Trophoblast cell (in vitro differentiated cells and primary cell): Measurements from ENCODE around the gene LAMA2.

Experiments used
- DNase-seq, 2 donors: peaks; one replicate each; pipeline ENCODE4 v3.0.0-alpha.2; 2016
- H2AFZ ChIP-seq: 2 replicates; pipeline ENCODE4 v1.6.1; 2013; ENCODE audit warnings: low read length, moderate library complexity, mild to moderate bottlenecking; ENCODE audit not compliant: insufficient read depth, poor library complexity
- H2AK5ac ChIP-seq: 2 replicates; pipeline ENCODE4 v1.6.1; 2013; ENCODE audit warnings: mild to moderate bottlenecking, low read length
- H2BK120ac ChIP-seq: 2 replicates; pipeline ENCODE4 v1.6.1; 2013; ENCODE audit warnings: low read length, mild to moderate bottlenecking, moderate library complexity; ENCODE audit not compliant: insufficient read depth, poor library complexity
- H2BK12ac ChIP-seq: 2 replicates; pipeline ENCODE4 v1.6.1; 2013; ENCODE audit warnings: mild to moderate bottlenecking, low read length, moderate library complexity
- H2BK5ac ChIP-seq: 2 replicates; pipeline ENCODE4 v1.6.1; 2013; ENCODE audit warnings: low read length, low read depth, moderate library complexity, mild to moderate bottlenecking; ENCODE audit not compliant: poor library complexity
- H3K14ac ChIP-seq: 2 replicates; pipeline ENCODE4 v1.6.1; 2013; ENCODE audit warnings: mild to moderate bottlenecking, low read length
- H3K18ac ChIP-seq: 2 replicates; pipeline ENCODE4 v1.6.1; 2013; ENCODE audit warnings: mild to moderate bottlenecking, low read length
- H3K23ac ChIP-seq: 2 replicates; pipeline ENCODE4 v1.6.1; 2013; ENCODE audit warnings: low read length
- H3K27ac ChIP-seq: 2 replicates; pipeline ENCODE4 v1.5.1; 2013; ENCODE audit warnings: low read depth, mild to moderate bottlenecking, inconsistent platforms, low read length, moderate library complexity
- H3K27me3 ChIP-seq: 2 replicates; pipeline ENCODE4 v1.6.1; 2013; ENCODE audit warnings: inconsistent platforms, mild to moderate bottlenecking, low read length, moderate library complexity; ENCODE audit not compliant: insufficient read depth
- H3K36me3 ChIP-seq, 2 experiments: 1 replicate in 1 of 2; 2 replicates in 1 of 2; pipeline ENCODE4 v1.6.1; 2013; ENCODE audit warnings: low read length in 2 of 2, mild to moderate bottlenecking in 2 of 2, moderate library complexity in 1 of 2; ENCODE audit not compliant: insufficient read depth in 2 of 2, control insufficient read depth in 1 of 2
- H3K4ac ChIP-seq: 2 replicates; pipeline ENCODE4 v1.6.1; 2013; ENCODE audit warnings: low read depth, mild to moderate bottlenecking, low read length, moderate library complexity
- H3K4me1 ChIP-seq, 2 experiments: 1 replicate in 1 of 2; 2 replicates in 1 of 2; pipeline ENCODE4 v1.6.1; 2013; ENCODE audit warnings: low read length in 2 of 2, mild to moderate bottlenecking in 2 of 2, moderate library complexity in 1 of 2; ENCODE audit not compliant: insufficient read depth in 2 of 2, control insufficient read depth in 1 of 2
- H3K4me2 ChIP-seq: 2 replicates; pipeline ENCODE4 v1.6.1; 2013; ENCODE audit warnings: inconsistent platforms, mild to moderate bottlenecking, low read length, moderate library complexity
- H3K4me3 ChIP-seq: 2 replicates; pipeline ENCODE4 v1.5.1; 2013; ENCODE audit warnings: mild to moderate bottlenecking, low read depth, low read length, inconsistent platforms
- H3K79me1 ChIP-seq: one replicate; pipeline ENCODE4 v1.6.1; 2013; ENCODE audit warnings: low read length
- H3K79me2 ChIP-seq: 2 replicates; pipeline ENCODE4 v1.6.1; 2013; ENCODE audit warnings: low read length, mild to moderate bottlenecking; ENCODE audit not compliant: control insufficient read depth, insufficient read depth, poor library complexity
- H3K9ac ChIP-seq: 2 replicates; pipeline ENCODE4 v1.6.1; 2013; ENCODE audit warnings: mild to moderate bottlenecking, low read length
- H3K9me3 ChIP-seq: 2 replicates; pipeline ENCODE4 v1.6.1; 2013; ENCODE audit warnings: low read depth, mild to moderate bottlenecking, control low read depth, inconsistent platforms, low read length; ENCODE audit not compliant: insufficient read depth
- H4K12ac ChIP-seq: 2 replicates; pipeline ENCODE4 v1.6.1; 2013; ENCODE audit warnings: low read depth, mild to moderate bottlenecking, low read length, moderate library complexity
- H4K8ac ChIP-seq: 2 replicates; pipeline ENCODE4 v1.6.1; 2013; ENCODE audit warnings: low read depth, mild to moderate bottlenecking, low read length, moderate library complexity
- H4K91ac ChIP-seq: one replicate; pipeline ENCODE4 v1.6.1; 2013; ENCODE audit warnings: low read depth, mild to moderate bottlenecking, low read length, moderate library complexity
- WGBS: extraction: QIAGEN DNeasy Blood & Tissue Kit; methylation state at CpG from one replicate; pipeline ENCODE4 v1.1.7; 2013; ENCODE audit warnings: missing lambda C conversion rate; ENCODE audit not compliant: insufficient read length, insufficient coverage; ENCODE audit errors: extremely low coverage; 5-methylcytosine and 5-hydroxymethylcytosine counted together

LAMA2 gene

DNA sequence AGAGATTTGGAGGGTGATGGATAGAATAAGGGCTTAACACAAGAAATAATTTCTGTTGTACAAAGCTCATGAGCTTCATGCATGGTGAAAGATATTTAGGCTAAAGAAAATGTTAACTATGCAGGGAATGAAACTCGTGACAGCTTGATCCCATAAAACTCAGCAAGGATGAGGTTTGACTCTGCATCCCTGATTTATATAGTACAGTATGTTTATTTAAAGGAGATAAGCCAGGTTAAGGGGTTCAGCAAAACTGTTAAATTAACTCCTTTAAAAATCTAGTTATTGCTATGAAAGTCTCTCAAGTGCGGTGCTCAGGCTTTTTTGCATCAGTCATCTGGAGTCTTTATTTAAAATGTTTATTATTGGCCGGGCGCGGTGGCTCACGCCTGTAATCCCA is 326.4 kb downstream of the LAMA2 start:
- H4K8ac ChIP-seq = no peak overlapping the region
- H3K9ac ChIP-seq = no peak overlapping the region
- no peaks in the 10 kb centered on the region for H3K79me1 ChIP-seq
- H3K4ac ChIP-seq = no peak overlapping the region
- no peak overlapping the region for H2BK5ac ChIP-seq
- DNase-seq = no peak
- H2AFZ ChIP-seq = no peak overlapping the region
- H3K4me1 ChIP-seq = no peaks in the 10 kb centered on the region
- H3K79me2 ChIP-seq = no peaks in the 10 kb centered on the region
- H4K12ac ChIP-seq = no peak overlapping the region
- H3K18ac ChIP-seq = no peak overlapping the region
- no peak overlapping the region for H2BK12ac ChIP-seq
- H3K4me3 ChIP-seq = no peak overlapping the region
- no peak overlapping the region for H3K4me2 ChIP-seq
- no peaks in the 10 kb centered on the region for H3K36me3 ChIP-seq
- H2BK120ac ChIP-seq = no peak overlapping the region
- no peak overlapping the region for H3K23ac ChIP-seq
- no peak overlapping the region for H3K14ac ChIP-seq
- no peak overlapping the region for H4K91ac ChIP-seq
- H3K9me3 ChIP-seq = no peaks in the 10 kb centered on the region
- no peaks in the 10 kb centered on the region for H3K27me3 ChIP-seq
- WGBS = no CpG with 5 or more reads among the region's 6 CpGs
- H2AK5ac ChIP-seq = no peak overlapping the region
- H3K27ac ChIP-seq = no peak overlapping the region

- no peak overlapping the region for H2BK5ac ChIP-seq
- no peak overlapping the region for H3K18ac ChIP-seq
- no peak overlapping the region for H4K12ac ChIP-seq
- WGBS = no CpG with 5 or more reads among the region's 4 CpGs
- no peaks in the 10 kb centered on the region for H3K4me1 ChIP-seq
- H3K9me3 ChIP-seq = no peaks in the 10 kb centered on the region
- DNase-seq = no peak
- H2BK120ac ChIP-seq = no peak overlapping the region
- H4K8ac ChIP-seq = no peak overlapping the region
- H3K79me1 ChIP-seq = no peaks in the 10 kb centered on the region
- H2AK5ac ChIP-seq = no peak overlapping the region
- H3K27me3 ChIP-seq = no peaks in the 10 kb centered on the region
- no peak overlapping the region for H3K9ac ChIP-seq
- no peaks in the 10 kb centered on the region for H3K36me3 ChIP-seq
- H3K4me3 ChIP-seq = no peak overlapping the region
- no peak overlapping the region for H3K4ac ChIP-seq
- no peak overlapping the region for H3K4me2 ChIP-seq
- H3K27ac ChIP-seq = no peak overlapping the region
- H3K14ac ChIP-seq = no peak overlapping the region
- no peak overlapping the region for H4K91ac ChIP-seq
- H3K23ac ChIP-seq = no peak overlapping the region
- H2BK12ac ChIP-seq = no peak overlapping the region
- no peak overlapping the region for H2AFZ ChIP-seq
- H3K79me2 ChIP-seq = no peaks in the 10 kb centered on the region
These were observed 327.7 kb downstream of the LAMA2 start for GRCh38 chr6:129210684-129211083.

DNA sequence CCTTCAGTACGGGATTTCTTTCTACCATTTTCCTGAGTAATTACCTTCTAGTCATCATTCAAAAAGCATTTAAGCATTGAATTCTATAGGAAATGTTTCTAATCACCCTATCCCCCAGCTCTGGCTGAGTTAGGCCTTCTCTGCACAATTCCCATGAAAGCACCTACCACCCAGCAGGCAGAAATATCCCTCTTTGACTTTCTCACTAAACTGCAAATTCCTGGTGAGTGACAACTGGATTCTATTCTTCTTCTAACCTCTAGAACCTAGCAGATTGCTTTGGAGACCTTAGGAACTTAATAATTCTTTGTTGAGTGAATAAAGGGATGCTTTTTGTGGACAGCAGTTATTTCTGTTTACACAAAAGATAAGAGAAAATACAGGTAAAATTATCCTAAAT is 328.7 kb downstream of the LAMA2 start:
- Histone ChIP-seq H4K8ac (no peak overlapping the region), H3K4ac (no peak overlapping the region), H3K4me3 (no peak overlapping the region), H3K14ac (no peak overlapping the region), H3K79me1 (no peaks in the 10 kb centered on the region), H4K12ac (no peak overlapping the region), H3K9ac (no peak overlapping the region), H2AK5ac (no peak overlapping the region), H3K4me1 (no peaks in the 10 kb centered on the region), H3K4me2 (no peak overlapping the region), H2BK5ac (no peak overlapping the region), H3K27me3 (no peaks in the 10 kb centered on the region), H3K36me3 (no peaks in the 10 kb centered on the region), H2BK120ac (no peak overlapping the region), H3K9me3 (no peaks in the 10 kb centered on the region), H3K23ac (no peak overlapping the region), H2BK12ac (no peak overlapping the region), H3K79me2 (no peaks in the 10 kb centered on the region), H4K91ac (no peak overlapping the region), H2AFZ (no peak overlapping the region), H3K18ac (no peak overlapping the region), H3K27ac (no peak overlapping the region)
- peak in 1 of 2 donors; percentile 43 for DNase-seq
- no CpG with 5 or more reads among the region's 1 CpG for WGBS

DNA sequence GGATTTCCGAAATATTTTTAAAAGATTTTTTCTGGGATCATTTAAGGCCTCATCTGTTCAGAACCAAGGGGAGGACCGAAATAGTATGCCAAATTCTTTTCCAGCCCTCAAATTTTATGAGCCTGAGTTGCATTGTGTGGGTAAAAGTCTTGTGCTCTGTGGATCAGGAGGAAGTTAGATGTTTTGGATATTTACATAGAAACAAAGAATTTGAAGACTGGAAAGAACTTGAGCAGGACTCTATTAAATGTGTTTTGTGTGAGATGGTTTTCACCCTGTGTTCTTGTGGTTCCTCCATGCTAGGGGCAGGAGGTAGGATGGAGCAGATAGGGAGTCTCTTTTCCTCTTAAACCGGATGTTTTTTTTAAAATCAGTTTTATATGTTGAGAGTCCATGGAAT is 329.1 kb downstream of the LAMA2 start:
- WGBS = no CpG with 5 or more reads among the region's 3 CpGs
- H3K18ac ChIP-seq = no peak overlapping the region
- no peak overlapping the region for H3K9ac ChIP-seq
- no peak overlapping the region for H4K91ac ChIP-seq
- H2BK12ac ChIP-seq = no peak overlapping the region
- H3K4ac ChIP-seq = no peak overlapping the region
- H2BK120ac ChIP-seq = no peak overlapping the region
- H2BK5ac ChIP-seq = no peak overlapping the region
- H3K79me1 ChIP-seq = no peaks in the 10 kb centered on the region
- H3K36me3 ChIP-seq = no peaks in the 10 kb centered on the region
- H3K4me1 ChIP-seq = no peaks in the 10 kb centered on the region
- DNase-seq = peak in 1 of 2 donors; percentile 67
- no peak overlapping the region for H2AFZ ChIP-seq
- no peak overlapping the region for H2AK5ac ChIP-seq
- H3K27ac ChIP-seq = no peak overlapping the region
- no peaks in the 10 kb centered on the region for H3K27me3 ChIP-seq
- H3K23ac ChIP-seq = no peak overlapping the region
- H3K4me3 ChIP-seq = no peak overlapping the region
- H4K8ac ChIP-seq = no peak overlapping the region
- H3K14ac ChIP-seq = no peak overlapping the region
- H3K9me3 ChIP-seq = no peaks in the 10 kb centered on the region
- no peak overlapping the region for H4K12ac ChIP-seq
- no peak overlapping the region for H3K4me2 ChIP-seq
- no peaks in the 10 kb centered on the region for H3K79me2 ChIP-seq
